Effector memory CD4-positive, alpha-beta T cell (primary cell): ENCODE measurements around the gene APOL1.
A peak's percentile ranks its signal among the peaks of the same experiment; 100 is the strongest.
"Not testable (repeated sequence)": the region's sequence is repeated elsewhere in the genome, so short reads cannot be mapped to it uniquely, and the experiment has no call there.

Source experiments
- DNase-seq, 3 donors: peaks; one replicate each; pipeline ENCODE4 v3.0.0-alpha.2; 2020
- H3K27ac ChIP-seq: 2 replicates; pipeline ENCODE4 v1.7.0; 2013; ENCODE audit warnings: mild to moderate bottlenecking, low read length, moderate library complexity; ENCODE audit not compliant: insufficient read depth, poor library complexity, severe bottlenecking
- H3K27me3 ChIP-seq: replicated peaks from 2 replicates; pipeline ENCODE4 v1.7.0; 2013; ENCODE audit warnings: mild to moderate bottlenecking, low read length; ENCODE audit not compliant: insufficient read depth, control insufficient read depth, poor library complexity, severe bottlenecking
- H3K36me3 ChIP-seq: 2 replicates; pipeline ENCODE4 v1.7.0; 2013; ENCODE audit warnings: mild to moderate bottlenecking, low read length, moderate library complexity; ENCODE audit not compliant: control insufficient read depth, insufficient read depth
- H3K4me1 ChIP-seq: 2 replicates; pipeline ENCODE4 v1.7.0; 2013; ENCODE audit warnings: low read length, mild to moderate bottlenecking; ENCODE audit not compliant: control insufficient read depth, insufficient read depth, poor library complexity, severe bottlenecking
- H3K4me3 ChIP-seq: 2 replicates; pipeline ENCODE4 v1.7.0; 2013; ENCODE audit warnings: low read length, low read depth, mild to moderate bottlenecking; ENCODE audit not compliant: insufficient read depth, poor library complexity, severe bottlenecking
- H3K9me3 ChIP-seq: 2 replicates; pipeline ENCODE4 v1.7.0; 2013; ENCODE audit warnings: mild to moderate bottlenecking, low read length, moderate library complexity; ENCODE audit not compliant: control insufficient read depth

APOL1 gene

DNA sequence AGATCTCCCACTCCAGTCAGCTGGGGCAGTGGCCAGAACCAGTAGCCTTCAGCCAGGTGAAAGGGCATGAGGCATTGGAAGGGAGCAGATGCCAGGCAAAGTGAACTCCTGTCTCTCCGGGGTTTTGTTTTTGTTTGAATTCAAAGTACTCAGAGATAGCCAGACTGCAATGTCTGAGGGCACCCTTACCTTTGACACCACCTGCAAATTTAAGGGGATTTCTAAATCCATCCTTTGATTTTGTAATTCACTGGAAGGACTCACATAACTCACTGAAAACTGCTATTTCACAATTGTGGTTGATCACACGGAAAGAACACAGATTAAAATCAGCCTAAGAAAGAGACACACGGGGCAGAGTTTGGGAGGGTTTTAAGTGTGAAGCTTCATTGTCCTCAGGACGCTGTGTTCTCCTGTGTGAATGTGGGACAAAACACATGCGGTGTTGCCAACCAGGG lies 10.3 kb downstream of the APOL1 start:
- Histone ChIP-seq H3K4me1 (peaks cover 13% of the 10 kb centered on the region), H3K36me3 (peaks cover 31% of the 10 kb centered on the region)
- not testable (repeated sequence) for H3K4me3 ChIP-seq, H3K9me3 ChIP-seq, DNase-seq, H3K27me3 ChIP-seq, H3K27ac ChIP-seq

DNA sequence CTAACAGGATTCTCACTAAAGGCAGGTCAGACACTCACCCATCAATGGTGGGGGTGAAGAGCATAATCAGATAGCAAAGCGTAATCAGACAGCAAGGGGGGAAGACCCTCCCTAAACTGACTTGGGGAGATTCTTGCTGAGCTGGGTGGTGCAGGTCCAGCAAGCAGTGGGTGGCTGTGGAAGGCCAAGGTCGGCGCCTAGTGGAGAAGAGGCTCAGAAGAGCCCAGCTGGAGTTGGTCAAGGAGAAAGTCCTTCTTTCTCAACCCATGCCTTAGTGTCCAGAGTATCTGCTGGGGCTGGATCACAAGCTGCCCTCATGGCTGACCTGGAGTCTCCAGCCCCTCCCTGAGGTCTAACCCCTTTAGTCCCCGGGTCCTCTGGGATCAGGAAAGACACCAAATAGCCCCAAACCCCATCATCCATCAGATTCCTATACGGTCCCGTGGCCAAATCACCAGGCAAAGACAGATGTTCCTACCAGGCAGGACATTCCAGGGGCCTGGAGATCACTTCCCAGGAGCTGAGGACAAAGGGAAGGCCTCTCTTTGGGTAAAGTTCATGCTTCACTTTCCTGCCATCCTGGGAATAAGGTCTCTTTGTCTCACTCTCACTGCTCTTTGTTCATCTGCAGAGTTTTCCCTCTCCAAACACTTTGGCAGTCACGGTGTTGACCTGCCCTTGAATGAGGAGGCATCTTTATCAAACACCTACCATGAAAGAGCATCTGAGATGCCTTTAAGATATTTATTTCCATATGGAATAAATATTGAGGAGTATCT lies 11.1 kb downstream of the APOL1 start:
- not testable (repeated sequence) for H3K27ac ChIP-seq, H3K27me3 ChIP-seq, H3K4me1 ChIP-seq, H3K9me3 ChIP-seq, DNase-seq, H3K4me3 ChIP-seq
- H3K36me3 ChIP-seq: peaks cover 31% of the 10 kb centered on the region

DNA sequence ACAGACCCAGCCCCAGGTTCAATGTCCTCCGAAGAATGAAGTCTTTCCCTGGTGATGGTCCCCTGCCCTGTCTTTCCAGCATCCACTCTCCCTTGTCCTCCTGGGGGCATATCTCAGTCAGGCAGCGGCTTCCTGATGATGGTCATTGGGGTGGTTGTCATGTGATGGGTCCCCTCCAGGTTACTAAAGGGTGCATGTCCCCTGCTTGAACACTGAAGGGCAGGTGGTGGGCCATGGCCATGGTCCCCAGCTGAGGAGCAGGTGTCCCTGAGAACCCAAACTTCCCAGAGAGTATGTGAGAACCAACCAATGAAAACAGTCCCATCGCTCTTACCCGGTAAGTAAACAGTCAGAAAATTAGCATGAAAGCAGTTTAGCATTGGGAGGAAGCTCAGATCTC lies 14.1 kb downstream of the APOL1 start:
- peaks cover 17% of the 10 kb centered on the region for H3K36me3 ChIP-seq
- H3K9me3 ChIP-seq: no peaks in the 10 kb centered on the region
- H3K27me3 ChIP-seq: no peaks in the 10 kb centered on the region
- no peak overlapping the region for H3K4me3 ChIP-seq
- no peak for DNase-seq
- no peak overlapping the region for H3K27ac ChIP-seq
- no peaks in the 10 kb centered on the region for H3K4me1 ChIP-seq

DNA sequence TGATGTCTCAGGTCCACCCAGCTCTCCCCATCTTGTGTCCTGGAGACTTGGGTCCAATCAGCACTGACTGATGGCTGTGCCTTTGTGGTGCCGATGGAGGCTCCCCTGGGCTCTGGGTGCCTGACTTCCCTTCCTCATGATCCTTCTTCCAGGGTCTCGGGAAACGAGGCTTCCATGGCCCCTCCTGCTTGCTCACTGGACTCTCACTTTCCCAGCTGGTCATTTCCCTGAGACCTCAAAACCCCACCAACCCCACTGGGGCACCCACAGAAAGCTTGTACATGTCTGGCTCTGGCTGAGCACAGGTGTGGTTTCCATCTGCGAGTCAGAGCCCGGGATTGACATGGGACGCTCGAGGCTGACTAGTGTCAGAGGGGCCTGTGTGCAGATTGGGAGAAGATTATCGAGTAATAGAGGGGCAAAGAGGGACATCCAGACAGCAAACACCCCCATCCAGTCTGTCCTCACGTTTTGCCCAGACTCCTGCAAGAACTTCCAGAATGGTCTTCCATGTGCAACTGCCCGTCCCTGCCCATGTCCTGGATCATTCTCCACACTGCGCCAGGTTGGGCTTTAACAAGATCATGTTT lies 15.1 kb downstream of the APOL1 start:
- DNase-seq: no peak
- Histone ChIP-seq H3K9me3 (no peaks in the 10 kb centered on the region), H3K27ac (no peak overlapping the region), H3K4me1 (no peaks in the 10 kb centered on the region), H3K4me3 (no peak overlapping the region), H3K27me3 (no peaks in the 10 kb centered on the region), H3K36me3 (peaks cover 9% of the 10 kb centered on the region)

DNA sequence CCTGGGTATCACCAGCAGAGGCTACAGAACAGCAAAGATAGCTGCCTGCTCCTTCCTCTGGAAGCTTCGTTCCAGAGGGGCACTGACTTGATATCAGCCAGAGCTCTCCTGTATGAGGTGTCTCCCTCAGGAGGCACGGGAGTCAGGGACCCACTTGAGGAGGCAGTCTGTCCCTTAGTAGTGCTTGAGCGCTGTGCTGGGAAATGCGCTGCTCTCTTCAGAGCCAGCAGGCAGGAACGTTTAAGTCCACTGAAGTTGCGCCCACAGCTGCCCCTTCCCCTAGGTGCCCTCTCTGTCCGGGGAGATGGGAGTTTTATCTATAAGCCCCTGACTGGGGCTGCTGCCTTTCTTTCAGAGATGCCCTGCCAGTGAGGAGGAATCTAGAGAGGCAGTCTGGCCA lies 18.3 kb downstream of the APOL1 start:
- H3K27ac ChIP-seq, H3K4me1 ChIP-seq, H3K27me3 ChIP-seq, H3K36me3 ChIP-seq, H3K4me3 ChIP-seq, H3K9me3 ChIP-seq, DNase-seq: not testable (repeated sequence)

DNA sequence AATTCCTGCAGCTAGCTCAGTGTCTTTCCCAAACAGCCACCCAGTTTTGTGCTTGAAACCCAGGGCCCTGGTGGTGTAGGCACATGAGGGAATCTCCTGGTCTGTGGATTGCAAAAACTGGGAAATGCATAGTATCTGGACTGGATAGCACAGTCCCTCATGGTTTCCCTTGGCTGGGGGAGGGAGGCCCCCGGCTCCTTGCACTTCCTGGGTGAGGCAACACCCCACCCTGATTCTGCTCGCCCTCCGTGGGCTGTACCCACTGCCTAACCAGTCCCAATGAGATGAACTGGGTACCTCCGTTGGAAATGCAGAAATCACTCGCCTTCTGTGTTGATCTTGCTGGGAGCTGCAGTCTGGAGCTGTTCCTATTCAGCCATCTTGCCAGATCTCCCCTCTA lies 19.0 kb downstream of the APOL1 start:
- H3K4me1 ChIP-seq, H3K4me3 ChIP-seq, H3K27me3 ChIP-seq, H3K36me3 ChIP-seq, DNase-seq, H3K9me3 ChIP-seq, H3K27ac ChIP-seq: not testable (repeated sequence)

DNA sequence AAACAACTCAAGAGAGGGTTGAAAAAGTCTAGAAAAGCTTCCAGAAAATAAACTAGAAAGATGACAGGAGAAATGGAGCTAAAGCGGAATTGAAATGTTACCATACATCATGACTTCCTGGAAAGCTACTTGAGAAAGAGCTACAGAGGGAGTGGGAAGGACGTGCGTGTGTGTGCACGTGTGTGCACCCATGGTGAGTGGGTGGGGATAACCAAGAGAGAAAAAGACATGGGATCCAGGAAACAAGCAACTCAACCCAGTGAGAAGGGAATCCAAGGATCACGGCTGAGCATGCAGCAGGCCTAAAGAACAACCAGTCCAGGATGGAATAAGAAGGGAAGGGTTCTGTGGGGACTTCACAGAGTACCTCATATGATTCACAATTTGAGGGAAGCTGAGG lies 21.6 kb downstream of the APOL1 start:
- Histone ChIP-seq H3K27me3 (no peaks in the 10 kb centered on the region), H3K4me1 (peaks cover 9% of the 10 kb centered on the region), H3K27ac (no peak overlapping the region), H3K4me3 (no peak overlapping the region), H3K9me3 (no peaks in the 10 kb centered on the region), H3K36me3 (no peaks in the 10 kb centered on the region)
- no peak for DNase-seq

DNA sequence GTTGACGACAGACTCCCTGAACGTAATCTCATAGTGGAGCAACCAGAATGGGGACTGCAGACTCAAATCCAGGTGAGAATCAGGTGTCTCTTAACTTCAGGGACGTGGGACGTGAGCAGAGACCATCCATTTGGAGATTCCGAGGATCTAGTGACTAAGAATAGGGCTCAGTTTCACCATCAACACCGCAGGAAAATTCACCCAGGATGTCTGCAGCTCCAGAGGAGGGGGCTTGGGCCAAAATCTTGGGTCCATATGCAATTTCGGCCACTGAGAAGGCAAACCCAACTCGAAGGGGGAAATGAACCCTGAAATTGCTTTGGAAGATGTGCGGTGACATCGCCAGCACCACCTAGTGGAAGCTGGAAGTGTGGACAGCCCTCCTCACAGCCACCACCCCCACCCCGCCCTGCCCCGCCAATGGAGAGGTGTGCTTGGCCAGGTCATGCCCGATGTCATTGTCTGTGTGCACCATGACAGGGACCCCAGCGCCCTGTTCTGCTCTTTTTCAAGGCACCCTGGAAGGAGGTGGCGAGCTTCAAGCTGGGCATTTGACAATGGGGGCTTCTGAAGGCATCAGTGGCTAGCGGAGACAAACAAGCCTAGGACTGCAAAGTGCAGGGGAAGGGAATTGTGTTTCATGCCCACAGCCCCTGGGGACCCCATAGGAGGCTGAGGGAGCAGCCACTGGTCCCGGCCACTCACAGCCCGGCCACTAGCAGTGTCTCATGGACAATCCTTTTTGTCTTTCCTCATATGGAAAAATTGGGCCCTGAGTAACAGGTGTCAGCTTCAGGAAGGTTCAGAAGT lies 24.8 kb downstream of the APOL1 start:
- Histone ChIP-seq H3K36me3 (peaks cover 18% of the 10 kb centered on the region), H3K27me3 (no peaks in the 10 kb centered on the region), H3K9me3 (no peaks in the 10 kb centered on the region), H3K4me3 (no peak overlapping the region), H3K27ac (peak overlapping the region; percentile 25), H3K4me1 (peaks cover 9% of the 10 kb centered on the region)
- DNase-seq: peak; percentile 36 to 47 (median 44)

DNA sequence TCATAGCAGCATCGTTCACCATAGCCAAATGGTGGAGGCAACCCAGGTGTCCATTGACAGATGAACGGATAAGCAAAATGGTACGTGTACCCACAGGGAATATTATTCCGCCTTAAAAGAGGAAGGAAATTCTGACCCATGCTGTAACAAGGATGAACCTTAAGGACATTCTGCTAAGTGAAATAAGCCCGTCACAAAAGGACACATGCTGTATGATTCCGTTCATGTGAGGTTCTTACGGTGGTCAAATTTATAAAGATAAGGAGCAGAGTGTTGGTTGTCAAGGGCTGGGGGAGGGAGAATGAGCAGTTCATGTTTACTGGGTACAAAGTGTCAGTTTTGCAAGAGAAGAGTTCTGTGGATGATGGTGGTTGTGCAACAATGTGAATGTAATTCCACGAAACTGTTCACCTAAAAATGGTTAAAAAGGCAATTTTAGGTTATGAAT lies 26.3 kb downstream of the APOL1 start:
- no peak overlapping the region for H3K27ac ChIP-seq
- H3K9me3 ChIP-seq: no peaks in the 10 kb centered on the region
- H3K36me3 ChIP-seq: peaks cover 33% of the 10 kb centered on the region
- H3K4me1 ChIP-seq: peaks cover 9% of the 10 kb centered on the region
- no peak overlapping the region for H3K4me3 ChIP-seq
- DNase-seq: no peak
- no peaks in the 10 kb centered on the region for H3K27me3 ChIP-seq

DNA sequence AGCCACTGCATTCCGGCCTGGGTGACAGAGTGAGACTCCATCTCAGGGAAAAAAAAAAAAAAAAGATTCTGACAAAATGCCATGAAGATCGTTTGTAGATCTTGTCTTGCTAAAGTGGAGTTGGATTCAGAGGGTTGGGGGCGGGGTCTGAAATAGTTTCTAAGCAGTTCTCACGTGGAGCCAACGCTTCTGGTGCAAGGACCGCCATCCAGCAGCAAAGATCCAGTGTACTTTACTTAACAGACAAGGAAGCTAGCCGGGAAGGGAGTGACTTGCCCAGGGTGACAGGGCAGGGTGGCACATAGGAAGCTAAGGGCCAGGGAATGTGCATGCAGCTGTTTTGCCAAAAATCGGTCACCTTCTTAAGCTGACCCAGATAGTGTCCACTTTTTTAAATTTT lies 27.4 kb downstream of the APOL1 start:
- H3K27ac ChIP-seq: no peak overlapping the region
- no peak for DNase-seq
- no peaks in the 10 kb centered on the region for H3K9me3 ChIP-seq
- peaks cover 9% of the 10 kb centered on the region for H3K4me1 ChIP-seq
- H3K27me3 ChIP-seq: no peaks in the 10 kb centered on the region
- no peak overlapping the region for H3K4me3 ChIP-seq
- H3K36me3 ChIP-seq: peaks cover 45% of the 10 kb centered on the region
